ENCODE data around the gene LDLR. TPM values are rescaled to one million over a fixed set of nuclear protein-coding genes. Genes with fewer than 3 reads are reported as not detected.

Gene LDLR
- total RNA-seq, 1 donor from 2014 or later, result 153 TPM

DNA sequence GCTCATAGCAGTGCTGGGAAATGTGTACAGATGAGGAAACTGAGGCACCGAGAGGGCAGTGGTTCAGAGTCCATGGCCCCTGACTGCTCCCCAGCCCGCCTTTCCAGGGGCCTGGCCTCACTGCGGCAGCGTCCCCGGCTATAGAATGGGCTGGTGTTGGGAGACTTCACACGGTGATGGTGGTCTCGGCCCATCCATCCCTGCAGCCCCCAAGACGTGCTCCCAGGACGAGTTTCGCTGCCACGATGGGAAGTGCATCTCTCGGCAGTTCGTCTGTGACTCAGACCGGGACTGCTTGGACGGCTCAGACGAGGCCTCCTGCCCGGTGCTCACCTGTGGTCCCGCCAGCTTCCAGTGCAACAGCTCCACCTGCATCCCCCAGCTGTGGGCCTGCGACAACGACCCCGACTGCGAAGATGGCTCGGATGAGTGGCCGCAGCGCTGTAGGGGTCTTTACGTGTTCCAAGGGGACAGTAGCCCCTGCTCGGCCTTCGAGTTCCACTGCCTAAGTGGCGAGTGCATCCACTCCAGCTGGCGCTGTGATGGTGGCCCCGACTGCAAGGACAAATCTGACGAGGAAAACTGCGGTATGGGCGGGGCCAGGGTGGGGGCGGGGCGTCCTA lies 15.9 kb downstream of the LDLR start:
- Histone ChIP-seq H3K4me2 (ENCODE audit: low read length) (no peak overlapping the region), H3K27ac (ENCODE audit: low read depth, low read length) (no peak overlapping the region), H3K36me3 (ENCODE audit: insufficient read depth, low read length) (peaks cover 50% of the 10 kb centered on the region), H3K27me3 (ENCODE audit: insufficient read depth, low read length) (no peaks in the 10 kb centered on the region), H4K20me1 (ENCODE audit: insufficient read depth, low read length) (peaks cover 72% of the 10 kb centered on the region), H3K9me3 (ENCODE audit: insufficient read depth, low read depth, low read length) (no peaks in the 10 kb centered on the region), H3K4me3 (ENCODE audit: insufficient read depth, low read depth, low read length) (no peak overlapping the region), H3K79me2 (ENCODE audit: insufficient read depth, low read length) (peaks cover 39% of the 10 kb centered on the region), H3K9ac (ENCODE audit: low read length) (no peak overlapping the region), H2AFZ (ENCODE audit: low read depth, low read length) (no peak overlapping the region), H3K4me1 (ENCODE audit: insufficient read depth, low read length) (no peaks in the 10 kb centered on the region)
- no peak overlapping the region for H3K4me3 Mint-ChIP-seq (ENCODE audit: unreplicated experiment)
- H3K4me1 Mint-ChIP-seq (ENCODE audit: low read depth, unreplicated experiment), result no peaks in the 10 kb centered on the region
- TF ChIP-seq EZH2 (IDR thresholded peaks at IDR 0.05; ENCODE audit: insufficient read depth, low read length), result no peak
- TF ChIP-seq, protein P1, sequence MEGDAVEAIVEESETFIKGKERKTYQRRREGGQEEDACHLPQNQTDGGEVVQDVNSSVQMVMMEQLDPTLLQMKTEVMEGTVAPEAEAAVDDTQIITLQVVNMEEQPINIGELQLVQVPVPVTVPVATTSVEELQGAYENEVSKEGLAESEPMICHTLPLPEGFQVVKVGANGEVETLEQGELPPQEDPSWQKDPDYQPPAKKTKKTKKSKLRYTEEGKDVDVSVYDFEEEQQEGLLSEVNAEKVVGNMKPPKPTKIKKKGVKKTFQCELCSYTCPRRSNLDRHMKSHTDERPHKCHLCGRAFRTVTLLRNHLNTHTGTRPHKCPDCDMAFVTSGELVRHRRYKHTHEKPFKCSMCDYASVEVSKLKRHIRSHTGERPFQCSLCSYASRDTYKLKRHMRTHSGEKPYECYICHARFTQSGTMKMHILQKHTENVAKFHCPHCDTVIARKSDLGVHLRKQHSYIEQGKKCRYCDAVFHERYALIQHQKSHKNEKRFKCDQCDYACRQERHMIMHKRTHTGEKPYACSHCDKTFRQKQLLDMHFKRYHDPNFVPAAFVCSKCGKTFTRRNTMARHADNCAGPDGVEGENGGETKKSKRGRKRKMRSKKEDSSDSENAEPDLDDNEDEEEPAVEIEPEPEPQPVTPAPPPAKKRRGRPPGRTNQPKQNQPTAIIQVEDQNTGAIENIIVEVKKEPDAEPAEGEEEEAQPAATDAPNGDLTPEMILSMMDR (IDR thresholded peaks at IDR 0.05; ENCODE audit: insufficient read depth, low read depth, low read length), result no peak
- peaks cover 14% of the 10 kb centered on the region for H3K36me3 Mint-ChIP-seq (ENCODE audit: low read depth, unreplicated experiment)
- H3K27ac Mint-ChIP-seq (ENCODE audit: unreplicated experiment), result peak overlapping the region; percentile 18
- FAIRE-seq, result no peak
- no peaks in the 10 kb centered on the region for H3K27me3 Mint-ChIP-seq (ENCODE audit: low read depth, unreplicated experiment)
- DNase-seq (ENCODE audit: low read depth), result no peak
- no peaks in the 10 kb centered on the region for H3K9me3 Mint-ChIP-seq (ENCODE audit: unreplicated experiment)

DNA sequence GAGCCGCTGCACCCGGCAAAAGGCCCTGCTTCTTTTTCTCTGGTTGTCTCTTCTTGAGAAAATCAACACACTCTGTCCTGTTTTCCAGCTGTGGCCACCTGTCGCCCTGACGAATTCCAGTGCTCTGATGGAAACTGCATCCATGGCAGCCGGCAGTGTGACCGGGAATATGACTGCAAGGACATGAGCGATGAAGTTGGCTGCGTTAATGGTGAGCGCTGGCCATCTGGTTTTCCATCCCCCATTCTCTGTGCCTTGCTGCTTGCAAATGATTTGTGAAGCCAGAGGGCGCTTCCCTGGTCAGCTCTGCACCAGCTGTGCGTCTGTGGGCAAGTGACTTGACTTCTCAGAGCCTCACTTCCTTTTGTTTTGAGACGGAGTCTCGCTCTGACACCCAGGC lies 17.2 kb downstream of the LDLR start:
- FAIRE-seq, result no peak
- Mint-ChIP-seq H3K36me3 (ENCODE audit: low read depth, unreplicated experiment) (peaks cover 17% of the 10 kb centered on the region), H3K9me3 (ENCODE audit: unreplicated experiment) (no peaks in the 10 kb centered on the region)

DNA sequence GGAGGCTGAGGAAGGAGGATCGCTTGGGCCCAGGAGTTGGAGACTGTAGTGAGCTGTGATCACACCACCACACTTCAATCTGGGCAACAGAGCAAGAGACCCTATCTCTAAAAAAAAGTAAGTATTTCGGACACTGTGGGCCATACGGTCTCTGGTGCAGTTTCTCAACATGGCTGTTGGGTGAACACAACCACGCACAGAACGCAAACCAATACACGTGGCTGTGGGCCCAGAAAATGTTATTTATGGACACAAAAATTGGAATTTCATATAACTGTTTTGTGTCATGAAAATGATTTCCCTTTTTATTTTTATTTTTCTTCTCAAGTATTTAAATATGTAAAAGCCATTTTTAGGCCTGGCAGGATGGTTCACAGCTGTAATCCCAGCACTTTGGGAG lies 19.5 kb downstream of the LDLR start:
- Histone ChIP-seq H3K4me2 (ENCODE audit: low read length) (no peak overlapping the region), H3K9me3 (ENCODE audit: insufficient read depth, low read depth, low read length) (no peaks in the 10 kb centered on the region), H3K79me2 (ENCODE audit: insufficient read depth, low read length) (peaks cover 32% of the 10 kb centered on the region), H3K9ac (ENCODE audit: low read length) (no peak overlapping the region), H4K20me1 (ENCODE audit: insufficient read depth, low read length) (peaks cover 79% of the 10 kb centered on the region), H3K27me3 (ENCODE audit: insufficient read depth, low read length) (no peaks in the 10 kb centered on the region), H3K4me1 (ENCODE audit: insufficient read depth, low read length) (no peaks in the 10 kb centered on the region), H3K4me3 (ENCODE audit: insufficient read depth, low read depth, low read length) (no peak overlapping the region), H3K36me3 (ENCODE audit: insufficient read depth, low read length) (peaks cover 50% of the 10 kb centered on the region), H2AFZ (ENCODE audit: low read depth, low read length) (no peak overlapping the region), H3K27ac (ENCODE audit: low read depth, low read length) (no peak overlapping the region)
- Mint-ChIP-seq H3K27ac (ENCODE audit: unreplicated experiment) (no peak overlapping the region), H3K27me3 (ENCODE audit: low read depth, unreplicated experiment) (no peaks in the 10 kb centered on the region), H3K4me3 (ENCODE audit: unreplicated experiment) (no peak overlapping the region), H3K36me3 (ENCODE audit: low read depth, unreplicated experiment) (peaks cover 22% of the 10 kb centered on the region), H3K9me3 (ENCODE audit: unreplicated experiment) (no peaks in the 10 kb centered on the region), H3K4me1 (ENCODE audit: low read depth, unreplicated experiment) (no peaks in the 10 kb centered on the region)
- FAIRE-seq (no peak), DNase-seq (ENCODE audit: low read depth) (no peak)
- TF ChIP-seq, protein P1 (IDR thresholded peaks at IDR 0.05; ENCODE audit: insufficient read depth, low read depth, low read length), result no peak
- no peak for TF ChIP-seq EZH2 (IDR thresholded peaks at IDR 0.05; ENCODE audit: insufficient read depth, low read length)

More for the DNA sequence above, 17.2 kb downstream of the LDLR start:
- DNase-seq (ENCODE audit: low read depth), result no peak
- Histone ChIP-seq H3K27ac (ENCODE audit: low read depth, low read length) (no peak overlapping the region), H3K36me3 (ENCODE audit: insufficient read depth, low read length) (peaks cover 47% of the 10 kb centered on the region), H3K4me3 (ENCODE audit: insufficient read depth, low read depth, low read length) (no peak overlapping the region), H3K4me2 (ENCODE audit: low read length) (no peak overlapping the region), H3K9ac (ENCODE audit: low read length) (no peak overlapping the region), H3K27me3 (ENCODE audit: insufficient read depth, low read length) (no peaks in the 10 kb centered on the region), H2AFZ (ENCODE audit: low read depth, low read length) (no peak overlapping the region), H4K20me1 (ENCODE audit: insufficient read depth, low read length) (peaks cover 74% of the 10 kb centered on the region), H3K79me2 (ENCODE audit: insufficient read depth, low read length) (peaks cover 33% of the 10 kb centered on the region), H3K4me1 (ENCODE audit: insufficient read depth, low read length) (no peaks in the 10 kb centered on the region), H3K9me3 (ENCODE audit: insufficient read depth, low read depth, low read length) (no peaks in the 10 kb centered on the region)
- Mint-ChIP-seq H3K4me1 (ENCODE audit: low read depth, unreplicated experiment) (no peaks in the 10 kb centered on the region), H3K27ac (ENCODE audit: unreplicated experiment) (no peak overlapping the region), H3K27me3 (ENCODE audit: low read depth, unreplicated experiment) (no peaks in the 10 kb centered on the region), H3K4me3 (ENCODE audit: unreplicated experiment) (no peak overlapping the region)
- no peak for TF ChIP-seq EZH2 (IDR thresholded peaks at IDR 0.05; ENCODE audit: insufficient read depth, low read length)
- TF ChIP-seq, protein P1 (IDR thresholded peaks at IDR 0.05; ENCODE audit: insufficient read depth, low read depth, low read length), result no peak

All from astrocyte (in vitro differentiated cells and primary cell).